GM19397 (cell line): Measurements from ENCODE around the gene EPHB1.

Source experiments
- ATAC-seq: cut with Tn5 transposase; IDR thresholded peaks from one replicate; pipeline ENCODE4 v1.9.1; 2021; ENCODE audit warnings: mild to moderate bottlenecking, moderate library complexity; ENCODE audit not compliant: unreplicated experiment

The EPHB1 gene

GRCh38 chr3:134877788-134878187 is 82.7 kb downstream of the EPHB1 start:
- ATAC-seq = no peak

GRCh38 chr3:134879990-134880389 is 84.9 kb downstream of the EPHB1 start:
- ATAC-seq = no peak

GRCh38 chr3:134880431-134880830 is 85.4 kb downstream of the EPHB1 start:
- no peak for ATAC-seq

GRCh38 chr3:134881305-134881704 is 86.2 kb downstream of the EPHB1 start:
- no peak for ATAC-seq

- ATAC-seq = no peak
Observed at GRCh38 chr3:134883697-134884385, 88.8 kb downstream of the EPHB1 start.

- ATAC-seq = peak; percentile 93
Observed at GRCh38 chr3:134885877-134886621, 91.0 kb downstream of the EPHB1 start.

GRCh38 chr3:134886991-134887390 is 91.9 kb downstream of the EPHB1 start:
- no peak for ATAC-seq

- ATAC-seq = no peak
Observed at GRCh38 chr3:134887536-134887935, 92.5 kb downstream of the EPHB1 start.

GRCh38 chr3:134892326-134892725 is 97.3 kb downstream of the EPHB1 start:
- ATAC-seq = no peak

- ATAC-seq = no peak
Observed at GRCh38 chr3:134892761-134893160, 97.7 kb downstream of the EPHB1 start.

- no peak for ATAC-seq
Observed at GRCh38 chr3:134894533-134894932, 99.5 kb downstream of the EPHB1 start.

- no peak for ATAC-seq
Observed at GRCh38 chr3:134895181-134895580, 100.1 kb downstream of the EPHB1 start.

- ATAC-seq = no peak
Observed at GRCh38 chr3:134896141-134896540, 101.1 kb downstream of the EPHB1 start.

- no peak for ATAC-seq
Observed at GRCh38 chr3:134896696-134897095, 101.6 kb downstream of the EPHB1 start.

- ATAC-seq = no peak
Observed at GRCh38 chr3:134897391-134898141, 102.5 kb downstream of the EPHB1 start.

GRCh38 chr3:134898181-134898754 is 103.2 kb downstream of the EPHB1 start:
- ATAC-seq = no peak

GRCh38 chr3:134899786-134900185 is 104.7 kb downstream of the EPHB1 start:
- no peak for ATAC-seq

- no peak for ATAC-seq
Observed at GRCh38 chr3:134900482-134900881, 105.4 kb downstream of the EPHB1 start.

GRCh38 chr3:134901461-134901860 is 106.4 kb downstream of the EPHB1 start:
- ATAC-seq = no peak

GRCh38 chr3:134903837-134904236 is 108.8 kb downstream of the EPHB1 start:
- peak; percentile 21 for ATAC-seq

- peak; percentile 91 for ATAC-seq
Observed at GRCh38 chr3:134904241-134904771, 109.2 kb downstream of the EPHB1 start.
